SK-N-SH treated with all-trans-retinoic acid at 6 μM for 48 hours (cell line): ENCODE data around the gene CDC42SE1.

Experiments
- ATAC-seq: fragments of 200-7000 bp; cut with Tn5 transposase; 3 replicates; pipeline ENCODE4 v1.9.1; 2020; ENCODE audit warnings: mild to moderate bottlenecking, moderate library complexity
- ARNTL ChIP-seq: fragments of 450-650 bp; formaldehyde crosslinking; IDR thresholded peaks from 2 replicates; pipeline ENCODE4 v1.5.0; 2020; ENCODE audit warnings: low read depth, mild to moderate bottlenecking, moderate library complexity, borderline replicate concordance
- BACH2 ChIP-seq: fragments of 250-450 bp; sonication (Bioruptor Pico); IDR thresholded peaks from 2 replicates; pipeline ENCODE4 v1.9.0; 2021; ENCODE audit warnings: mild to moderate bottlenecking, borderline replicate concordance
- CSDC2 ChIP-seq: fragments of 250-450 bp; sonication (Bioruptor Pico); IDR thresholded peaks from 2 replicates; pipeline ENCODE4 v1.5.0; 2020; ENCODE audit warnings: mild to moderate bottlenecking, moderate library complexity
- CSRNP3 ChIP-seq: fragments of 250-450 bp; sonication (Bioruptor Pico); IDR thresholded peaks from 2 replicates; pipeline ENCODE4 v1.5.1; 2021; ENCODE audit warnings: mild to moderate bottlenecking, moderate library complexity
- GLIS3 ChIP-seq: fragments of 250-450 bp; sonication (Bioruptor Pico); IDR thresholded peaks from 2 replicates; pipeline ENCODE4 v1.5.0; 2020; ENCODE audit warnings: mild to moderate bottlenecking, moderate library complexity
- OSR1 ChIP-seq: fragments of 250-450 bp; sonication (Bioruptor Pico); IDR thresholded peaks from 2 replicates; pipeline ENCODE4 v1.8.0; 2022; ENCODE audit warnings: moderate library complexity, mild to moderate bottlenecking, inconsistent platforms
- PATZ1 ChIP-seq: fragments of 250-450 bp; sonication (Bioruptor Pico); IDR thresholded peaks from 2 replicates; pipeline ENCODE4 v1.8.0; 2020; ENCODE audit warnings: mild to moderate bottlenecking, moderate library complexity, borderline replicate concordance
- POU6F1 ChIP-seq: fragments of 250-450 bp; sonication (Bioruptor Pico); IDR thresholded peaks from 2 replicates; pipeline ENCODE4 v1.8.0; 2021; ENCODE audit warnings: low read depth, mild to moderate bottlenecking, moderate library complexity, borderline replicate concordance
- PPARA ChIP-seq: fragments of 250-450 bp; sonication (Bioruptor Pico); IDR thresholded peaks from 2 replicates; pipeline ENCODE4 v1.5.0; 2020; ENCODE audit warnings: mild to moderate bottlenecking, borderline replicate concordance
- RARB ChIP-seq: fragments of 250-450 bp; sonication (Bioruptor Pico); IDR thresholded peaks from 2 replicates; pipeline ENCODE4 v1.8.0; 2021; ENCODE audit warnings: mild to moderate bottlenecking, moderate library complexity
- TCF4 ChIP-seq: fragments of 250-450 bp; sonication (Bioruptor Pico); IDR thresholded peaks from 2 replicates; pipeline ENCODE4 v1.8.0; 2021; ENCODE audit warnings: mild to moderate bottlenecking, moderate library complexity, borderline replicate concordance
- TOX ChIP-seq: fragments of 250-450 bp; sonication (Bioruptor Pico); IDR thresholded peaks from 2 replicates; pipeline ENCODE4 v1.8.0; 2021; ENCODE audit warnings: mild to moderate bottlenecking, moderate library complexity, borderline replicate concordance
- ZC3H10 ChIP-seq: fragments of 250-450 bp; sonication (Bioruptor Pico); IDR thresholded peaks from 2 replicates; pipeline ENCODE4 v1.5.1; 2021; ENCODE audit warnings: mild to moderate bottlenecking, moderate library complexity
- ZFP3 ChIP-seq: fragments of 250-450 bp; sonication (Bioruptor Pico); IDR thresholded peaks from 2 replicates; pipeline ENCODE4 v1.5.0; 2020; ENCODE audit warnings: mild to moderate bottlenecking, moderate library complexity
- ZFP30 ChIP-seq: fragments of 450-650 bp; formaldehyde crosslinking; IDR thresholded peaks from 2 replicates; pipeline ENCODE4 v1.5.0; 2022; ENCODE audit warnings: mild to moderate bottlenecking, moderate library complexity
- ZNF565 ChIP-seq: fragments of 450-650 bp; formaldehyde crosslinking; conservative IDR thresholded peaks from 2 replicates; pipeline ENCODE4 v1.5.0; 2020; ENCODE audit warnings: low read depth, mild to moderate bottlenecking, moderate library complexity
- ZNF70 ChIP-seq: fragments of 450-650 bp; formaldehyde crosslinking; IDR thresholded peaks from 2 replicates; pipeline ENCODE4 v1.5.0; 2020; ENCODE audit warnings: mild to moderate bottlenecking, moderate library complexity
- ZNF8 ChIP-seq: fragments of 450-650 bp; formaldehyde crosslinking; IDR thresholded peaks from 2 replicates; pipeline ENCODE4 v1.5.0; 2020; ENCODE audit warnings: mild to moderate bottlenecking, moderate library complexity

The CDC42SE1 gene

GRCh38 chr1:151002611-151003010 lies 56.8 kb downstream of the CDC42SE1 start:
- no peak for TF ChIP-seq POU6F1 (CRISPR knock-in tag)
- no peak for TF ChIP-seq RARB (CRISPR knock-in tag)
- TF ChIP-seq ZFP3 (CRISPR knock-in tag): no peak
- TF ChIP-seq CSRNP3 (CRISPR knock-in tag): no peak
- TF ChIP-seq BACH2 (CRISPR knock-in tag): no peak
- no peak for TF ChIP-seq CSDC2 (CRISPR knock-in tag)
- no peak for TF ChIP-seq TOX (CRISPR knock-in tag)
- TF ChIP-seq PATZ1 (CRISPR knock-in tag): no peak
- ATAC-seq: no peak

- TF ChIP-seq GLIS3 (CRISPR knock-in tag): no peak
- TF ChIP-seq ZNF70 (CRISPR knock-in tag): no peak
- no peak for ATAC-seq
These were observed 57.4 kb downstream of the CDC42SE1 start for GRCh38 chr1:151002051-151002450.

GRCh38 chr1:151001602-151002001 lies 57.8 kb downstream of the CDC42SE1 start:
- no peak for ATAC-seq
- TF ChIP-seq ZNF565 (CRISPR knock-in tag): no peak
- no peak for TF ChIP-seq ARNTL (CRISPR knock-in tag)
- no peak for TF ChIP-seq POU6F1 (CRISPR knock-in tag)
- TF ChIP-seq PPARA (CRISPR knock-in tag): no peak
- no peak for TF ChIP-seq PATZ1 (CRISPR knock-in tag)
- TF ChIP-seq ZNF8 (CRISPR knock-in tag): no peak
- no peak for TF ChIP-seq CSDC2 (CRISPR knock-in tag)
- no peak for TF ChIP-seq GLIS3 (CRISPR knock-in tag)
- no peak for TF ChIP-seq TCF4 (CRISPR knock-in tag)
- no peak for TF ChIP-seq ZFP30 (CRISPR knock-in tag)
- TF ChIP-seq ZNF70 (CRISPR knock-in tag): no peak
- TF ChIP-seq ZC3H10 (CRISPR knock-in tag): no peak
- TF ChIP-seq OSR1 (CRISPR knock-in tag): no peak
